NCI-H2196 treated with DMSO at 0.1 percent for 48 hours (cell line): Measurements from ENCODE around the gene NSDHL.
"Not testable (repeated sequence)": the region's sequence is repeated elsewhere in the genome, so short reads cannot be mapped to it uniquely, and the experiment has no call there.

Experiments
- DNase-seq: peaks from one replicate; lab custom pipeline; 2025; ENCODE audit not compliant: unreplicated experiment; lab: John Stamatoyannopoulos, UW

Gene NSDHL

GRCh38 chrX:152910018-152910417, 79.2 kb downstream of the NSDHL start:
- not testable (repeated sequence) for DNase-seq

DNA sequence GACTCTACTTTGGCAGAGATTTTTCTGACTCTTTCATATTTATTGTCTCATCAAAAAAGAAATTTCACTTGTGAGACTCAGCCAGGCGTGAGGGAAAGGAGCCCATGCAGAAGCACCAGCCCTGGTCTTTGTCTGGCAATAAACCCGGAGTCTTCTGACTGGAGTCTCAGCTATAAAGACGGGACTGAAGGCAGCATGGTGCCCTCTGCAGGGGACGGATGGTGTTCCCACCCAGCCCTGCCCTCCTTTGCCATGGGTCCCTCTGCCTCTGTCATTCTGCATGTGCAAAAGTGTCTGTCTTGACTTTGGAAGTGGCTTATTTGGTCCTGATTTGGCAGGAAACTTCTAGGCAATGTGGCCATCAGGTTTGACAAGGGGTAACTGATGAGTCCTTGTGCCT, 81.2 kb downstream of the NSDHL start:
- no peak for DNase-seq

GRCh38 chrX:152912641-152913040, 81.8 kb downstream of the NSDHL start:
- no peak for DNase-seq

DNA sequence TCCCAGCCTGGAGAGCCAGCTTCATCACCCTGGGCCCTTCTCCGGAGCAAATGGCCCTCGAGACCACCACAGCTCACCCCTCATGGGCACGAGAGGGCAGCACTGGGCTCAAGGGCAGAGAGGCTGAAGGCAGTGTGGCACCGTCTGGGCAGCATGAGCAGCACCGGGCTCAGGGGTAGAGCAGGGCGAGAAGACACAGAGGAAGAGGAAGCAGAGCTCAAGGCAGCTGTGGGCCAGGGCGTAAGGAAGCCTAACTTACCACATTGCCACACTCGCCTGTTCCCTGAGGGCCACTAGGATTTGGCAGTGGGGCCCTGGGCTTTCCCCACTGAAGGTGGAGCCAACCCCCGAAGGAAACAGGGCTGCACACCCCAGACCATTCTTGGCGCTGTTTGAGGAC, 82.5 kb downstream of the NSDHL start:
- DNase-seq = no peak

GRCh38 chrX:152913910-152914309, 83.0 kb downstream of the NSDHL start:
- no peak for DNase-seq

- no peak for DNase-seq
Observed at GRCh38 chrX:152915541-152916241, 84.8 kb downstream of the NSDHL start.

GRCh38 chrX:152917656-152918579, 87.1 kb downstream of the NSDHL start:
- no peak for DNase-seq

DNA sequence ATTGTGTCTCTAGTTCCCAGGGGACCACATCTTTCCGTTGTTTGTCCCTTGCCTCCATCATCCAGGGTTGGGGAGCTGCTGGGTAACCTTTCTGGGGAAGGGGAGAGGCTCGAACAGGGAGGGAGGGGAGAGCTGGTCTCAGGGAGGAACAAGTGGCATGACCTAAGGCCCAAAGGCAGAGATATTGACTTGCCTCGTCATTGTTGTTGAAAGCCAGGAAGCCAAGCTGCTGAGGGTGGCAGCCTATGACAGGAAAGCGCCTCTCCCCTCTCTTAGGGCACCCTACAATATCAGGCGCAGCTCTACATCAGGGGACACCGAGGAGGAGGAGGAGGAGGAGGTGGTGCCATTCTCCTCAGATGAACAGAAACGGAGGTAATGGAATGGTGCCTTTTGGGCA, 87.8 kb downstream of the NSDHL start:
- DNase-seq = no peak
